Tibial nerve (tissue), 4 donors: ENCODE results near the gene OR51I1. TPM values are rescaled to one million over a fixed set of nuclear protein-coding genes. Genes with fewer than 3 reads are reported as not detected.
A peak's percentile ranks its signal among the peaks of the same experiment; 100 is the strongest.

Experiments used
- DNase-seq, 2 donors: peaks; one replicate each; pipeline ENCODE4 v3.0.0-alpha.2; 2019; ENCODE audit warnings: low spot score in 2 of 2
- H3K27ac ChIP-seq, 4 donors: fragments of 200-600 bp; sonication (generic) in 3 of 4; one replicate each; pipeline ENCODE4 v1.5.1; 2017 to 2019; ENCODE audit warnings: mild to moderate bottlenecking in 1 of 4
- H3K27me3 ChIP-seq, 2 donors: fragments of 200-600 bp; sonication (generic) in 1 of 2; one replicate each; pipeline versions ENCODE4 v1.5.1 to v1.6.0; 2017 to 2019
- H3K36me3 ChIP-seq, 3 donors: fragments of 200-600 bp; sonication (generic); one replicate each; pipeline ENCODE4 v1.5.1; 2018 to 2019
- H3K4me1 ChIP-seq, 4 donors: fragments of 200-600 bp; sonication (generic) in 3 of 4; one replicate each; pipeline ENCODE4 v1.5.1; 2017 to 2019
- H3K4me3 ChIP-seq, 4 donors: fragments of 200-600 bp; sonication (generic) in 3 of 4; one replicate each; pipeline ENCODE4 v1.5.1; 2017 to 2019; ENCODE audit warnings: mild to moderate bottlenecking in 1 of 4, moderate library complexity in 1 of 4
- H3K9me3 ChIP-seq, 4 donors: fragments of 200-600 bp; sonication (generic) in 3 of 4; one replicate each; pipeline ENCODE4 v1.5.1; 2017 to 2019
- CTCF ChIP-seq, 5 experiments: fragments of 200-600 bp in 3 of 5; fragments of 450-650 bp in 2 of 5; sonication (generic) in 3 of 5; IDR thresholded peaks; one replicate each; pipeline ENCODE4 v1.5.1; 2016 to 2019; ENCODE audit warnings: antibody characterized with exemption in 5 of 5, mild to moderate bottlenecking in 3 of 5, moderate library complexity in 2 of 5
- EP300 ChIP-seq, 2 donors: sonication (generic); formaldehyde crosslinking; IDR thresholded peaks; one replicate each; pipeline ENCODE4 v1.6.1; 2017; ENCODE audit warnings: antibody characterized with exemption in 2 of 2, mild to moderate bottlenecking in 1 of 2
- POLR2A ChIP-seq, 2 donors: fragments of 450-650 bp; IDR thresholded peaks; one replicate each; pipeline ENCODE4 v1.6.1; 2017; ENCODE audit warnings: antibody characterized with exemption in 2 of 2, mild to moderate bottlenecking in 2 of 2, moderate library complexity in 2 of 2
- WGBS, 2 donors: methylation state at CpG; one replicate each; pipeline ENCODE4 v1.1.5; 2018; 5-methylcytosine and 5-hydroxymethylcytosine counted together
- total RNA-seq, 4 donors: library from RNA; depleted of rRNA; stranded (reverse); fragments of >200 nt; gene quantifications; one replicate each; pipeline ENCODE4 v1.1.0, GENCODE V29; 2016

The OR51I1 gene
- total RNA-seq, 4 donors from 2014 or later = 3.9 TPM; not detected in 3

- Histone ChIP-seq H3K36me3 (no peaks in the 10 kb centered on the region), H3K4me3 (no peak overlapping the region), H3K9me3 (no peaks in the 10 kb centered on the region), H3K4me1 (no peaks in the 10 kb centered on the region), H3K27me3 (no peaks in the 10 kb centered on the region), H3K27ac (no peak overlapping the region)
- no peak for DNase-seq
- WGBS, 2 donors = 73 to 82% methylated on average over 3 of the region's 3 CpGs
- no peak for TF ChIP-seq POLR2A (IDR thresholded peaks at IDR 0.05)
- no peak for TF ChIP-seq EP300 (IDR thresholded peaks at IDR 0.05)
- no peak for TF ChIP-seq CTCF (IDR thresholded peaks at IDR 0.05)
Observed at GRCh38 chr11:5486421-5486820, 45.1 kb upstream of the OR51I1 start.

- Histone ChIP-seq H3K36me3 (no peaks in the 10 kb centered on the region), H3K27ac (no peak overlapping the region), H3K4me3 (no peak overlapping the region), H3K27me3 (no peaks in the 10 kb centered on the region), H3K9me3 (no peaks in the 10 kb centered on the region), H3K4me1 (no peaks in the 10 kb centered on the region)
- TF ChIP-seq EP300 (IDR thresholded peaks at IDR 0.05) (no peak), CTCF (IDR thresholded peaks at IDR 0.05) (no peak), POLR2A (IDR thresholded peaks at IDR 0.05) (no peak)
- DNase-seq = no peak
- 91 to 92% methylated on average over 3 of the region's 3 CpGs for WGBS, 2 donors
Observed at GRCh38 chr11:5486003-5486402, 44.7 kb upstream of the OR51I1 start.

- peak in 1 of 2 donors; percentile 13 for DNase-seq
- Histone ChIP-seq H3K36me3 (no peaks in the 10 kb centered on the region), H3K27me3 (no peaks in the 10 kb centered on the region), H3K4me1 (no peaks in the 10 kb centered on the region), H3K9me3 (no peaks in the 10 kb centered on the region), H3K4me3 (no peak overlapping the region), H3K27ac (no peak overlapping the region)
- 32 to 42% methylated on average over 2 of the region's 2 CpGs for WGBS, 2 donors
- TF ChIP-seq CTCF (IDR thresholded peaks at IDR 0.05) = peak; percentile 54 to 67 (median 59)
- TF ChIP-seq POLR2A (IDR thresholded peaks at IDR 0.05) = no peak
Observed at GRCh38 chr11:5476186-5476819, 35.0 kb upstream of the OR51I1 start.

- no peak for DNase-seq
- H3K4me1 ChIP-seq = no peaks in the 10 kb centered on the region
- no peak overlapping the region for H3K4me3 ChIP-seq
- no peaks in the 10 kb centered on the region for H3K36me3 ChIP-seq
- no peak overlapping the region for H3K27ac ChIP-seq
- no peaks in the 10 kb centered on the region for H3K27me3 ChIP-seq
- no peaks in the 10 kb centered on the region for H3K9me3 ChIP-seq
- TF ChIP-seq EP300 (IDR thresholded peaks at IDR 0.05) (no peak), CTCF (IDR thresholded peaks at IDR 0.05) (no peak), POLR2A (IDR thresholded peaks at IDR 0.05) (no peak)
Observed at GRCh38 chr11:5473921-5474320, 32.6 kb upstream of the OR51I1 start.

GRCh38 chr11:5467527-5467926 is 26.2 kb upstream of the OR51I1 start:
- Histone ChIP-seq H3K36me3 (no peaks in the 10 kb centered on the region), H3K27me3 (no peaks in the 10 kb centered on the region), H3K4me3 (no peak overlapping the region), H3K27ac (no peak overlapping the region), H3K9me3 (no peaks in the 10 kb centered on the region), H3K4me1 (no peaks in the 10 kb centered on the region)
- DNase-seq = no peak
- 46 to 59% methylated on average over 2 of the region's 2 CpGs for WGBS, 2 donors
- no peak for TF ChIP-seq CTCF (IDR thresholded peaks at IDR 0.05)
- no peak for TF ChIP-seq EP300 (IDR thresholded peaks at IDR 0.05)
- no peak for TF ChIP-seq POLR2A (IDR thresholded peaks at IDR 0.05)
